Left ventricle myocardium inferior (tissue), 1 donor: Measurements from ENCODE around the gene COL23A1. TPM values are rescaled to one million over a fixed set of nuclear protein-coding genes. Genes with fewer than 3 reads are reported as not detected.
"Not testable (repeated sequence)": the region's sequence is repeated elsewhere in the genome, so short reads cannot be mapped to it uniquely, and the experiment has no call there.

ENCODE experiments used
- DNase-seq: peaks from one replicate; pipeline ENCODE4 v3.0.0-alpha.2; 2020
- H3K27ac ChIP-seq: fragments of 200-600 bp; replicated peaks from 2 replicates; pipeline ENCODE4 v1.8.0; 2021
- H3K27me3 ChIP-seq: fragments of 200-600 bp; 2 replicates; pipeline ENCODE4 v1.8.0; 2021; ENCODE audit warnings: low read depth
- H3K36me3 ChIP-seq: fragments of 200-600 bp; 2 replicates; pipeline ENCODE4 v1.8.0; 2021
- H3K4me1 ChIP-seq: fragments of 200-600 bp; 2 replicates; pipeline ENCODE4 v1.8.0; 2021
- H3K4me3 ChIP-seq: fragments of 200-600 bp; 2 replicates; pipeline ENCODE4 v1.8.0; 2021; ENCODE audit warnings: mild to moderate bottlenecking, moderate library complexity
- H3K9me3 ChIP-seq: fragments of 200-600 bp; replicated peaks from 2 replicates; pipeline ENCODE4 v1.8.0; 2021
- intact Hi-C: fragments of 100-400 bp; cut with micrococcal nuclease; formaldehyde crosslinking; loops from one replicate; pipeline ENCODE4 v1.11.0; 2022
- total RNA-seq: library from RNA; stranded (reverse); fragmentation: NEBNext Ultra II Directional; extraction: Animal tissue kit (Norgen Biotek cat#: 25700); gene quantifications from one replicate; pipeline ENCODE4 v1.2.1, GENCODE V29; 2021
- TF ChIP-seq, protein P1 (sequence below): fragments of 200-600 bp; IDR thresholded peaks from 2 replicates; pipeline ENCODE4 v1.8.0; 2021; ENCODE audit warnings: antibody characterized with exemption, mild to moderate bottlenecking, borderline replicate concordance
- donor health status: DM: no; HTN: yes; CAD: no; lungs with severe emphysema.

COL23A1 gene
- total RNA-seq, 1 donor from 2014 or later, result 27.4 TPM

GRCh38 chr5:178259623-178260536, 330.3 kb downstream of the COL23A1 start:
- Histone ChIP-seq H3K27me3 (no peaks in the 10 kb centered on the region), H3K4me3 (no peak overlapping the region), H3K27ac (no peak overlapping the region), H3K9me3 (no peaks in the 10 kb centered on the region), H3K36me3 (no peaks in the 10 kb centered on the region), H3K4me1 (no peaks in the 10 kb centered on the region)
- TF ChIP-seq, protein P1, sequence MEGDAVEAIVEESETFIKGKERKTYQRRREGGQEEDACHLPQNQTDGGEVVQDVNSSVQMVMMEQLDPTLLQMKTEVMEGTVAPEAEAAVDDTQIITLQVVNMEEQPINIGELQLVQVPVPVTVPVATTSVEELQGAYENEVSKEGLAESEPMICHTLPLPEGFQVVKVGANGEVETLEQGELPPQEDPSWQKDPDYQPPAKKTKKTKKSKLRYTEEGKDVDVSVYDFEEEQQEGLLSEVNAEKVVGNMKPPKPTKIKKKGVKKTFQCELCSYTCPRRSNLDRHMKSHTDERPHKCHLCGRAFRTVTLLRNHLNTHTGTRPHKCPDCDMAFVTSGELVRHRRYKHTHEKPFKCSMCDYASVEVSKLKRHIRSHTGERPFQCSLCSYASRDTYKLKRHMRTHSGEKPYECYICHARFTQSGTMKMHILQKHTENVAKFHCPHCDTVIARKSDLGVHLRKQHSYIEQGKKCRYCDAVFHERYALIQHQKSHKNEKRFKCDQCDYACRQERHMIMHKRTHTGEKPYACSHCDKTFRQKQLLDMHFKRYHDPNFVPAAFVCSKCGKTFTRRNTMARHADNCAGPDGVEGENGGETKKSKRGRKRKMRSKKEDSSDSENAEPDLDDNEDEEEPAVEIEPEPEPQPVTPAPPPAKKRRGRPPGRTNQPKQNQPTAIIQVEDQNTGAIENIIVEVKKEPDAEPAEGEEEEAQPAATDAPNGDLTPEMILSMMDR, result no peak
- no peak for DNase-seq
- intact Hi-C loops, result no loop called here

- Histone ChIP-seq H3K4me3 (no peak overlapping the region), H3K27ac (no peak overlapping the region), H3K4me1 (no peaks in the 10 kb centered on the region), H3K9me3 (no peaks in the 10 kb centered on the region), H3K27me3 (no peaks in the 10 kb centered on the region), H3K36me3 (no peaks in the 10 kb centered on the region)
- TF ChIP-seq, protein P1, result no peak
- intact Hi-C loops, result no loop called here
- DNase-seq, result no peak
Observed at GRCh38 chr5:178257650-178258049, 332.5 kb downstream of the COL23A1 start.

DNA sequence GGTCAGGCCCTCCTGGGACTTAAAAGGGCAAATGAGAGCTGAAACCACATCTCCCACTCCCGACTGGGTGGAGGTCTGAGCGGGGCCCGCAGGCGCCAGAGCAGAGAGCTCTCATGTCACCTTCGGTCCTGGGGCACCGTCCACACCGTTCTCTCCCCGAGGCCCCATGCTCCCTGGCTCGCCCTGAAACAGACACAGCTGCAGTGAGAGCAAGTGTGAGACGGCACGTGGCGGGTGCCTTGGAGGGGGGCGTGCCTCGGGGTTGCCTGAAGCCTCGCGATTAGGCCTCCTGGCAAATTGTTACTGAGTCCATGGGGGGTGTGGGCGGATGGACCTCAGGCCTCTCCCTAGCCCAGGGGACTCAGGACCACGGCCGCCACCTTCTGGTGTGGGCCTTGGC, 333.4 kb downstream of the COL23A1 start:
- intact Hi-C loops, result no loop called here
- TF ChIP-seq, protein P1, result no peak
- no peak overlapping the region for H3K27ac ChIP-seq
- H3K4me1 ChIP-seq, result no peaks in the 10 kb centered on the region
- H3K36me3 ChIP-seq, result no peaks in the 10 kb centered on the region
- no peak for DNase-seq
- no peaks in the 10 kb centered on the region for H3K9me3 ChIP-seq
- H3K4me3 ChIP-seq, result no peak overlapping the region
- no peaks in the 10 kb centered on the region for H3K27me3 ChIP-seq

DNA sequence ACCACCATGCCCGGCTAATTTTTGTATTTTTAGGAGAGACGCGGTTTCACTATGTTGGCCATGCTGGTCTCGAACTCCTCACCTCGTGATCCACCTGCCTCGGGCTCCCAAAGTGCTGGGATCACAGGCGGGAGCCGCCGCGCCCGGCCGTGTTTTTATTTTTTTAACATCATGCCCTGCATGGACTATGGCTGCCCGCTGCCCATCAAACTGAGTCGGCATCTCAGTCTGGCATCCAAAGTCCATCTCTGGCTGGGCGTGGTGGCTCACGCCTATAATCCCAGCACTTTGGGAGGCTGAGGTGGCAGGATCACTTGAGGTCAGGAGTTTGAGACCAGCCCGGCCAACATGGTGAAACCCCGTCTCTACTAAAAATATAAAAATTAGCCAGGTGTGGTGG, 336.6 kb downstream of the COL23A1 start:
- H3K4me3 ChIP-seq, H3K27ac ChIP-seq, DNase-seq, H3K36me3 ChIP-seq, H3K27me3 ChIP-seq, H3K9me3 ChIP-seq, intact Hi-C loops: not testable (repeated sequence)
- H3K4me1 ChIP-seq, result peaks cover 16% of the 10 kb centered on the region

GRCh38 chr5:178252258-178252657, 337.9 kb downstream of the COL23A1 start:
- TF ChIP-seq, protein P1, result no peak
- DNase-seq, result no peak
- no peaks in the 10 kb centered on the region for H3K27me3 ChIP-seq
- no peaks in the 10 kb centered on the region for H3K36me3 ChIP-seq
- intact Hi-C loops, result no loop called here
- no peak overlapping the region for H3K4me3 ChIP-seq
- no peaks in the 10 kb centered on the region for H3K9me3 ChIP-seq
- no peak overlapping the region for H3K27ac ChIP-seq
- H3K4me1 ChIP-seq, result peaks cover 16% of the 10 kb centered on the region

DNA sequence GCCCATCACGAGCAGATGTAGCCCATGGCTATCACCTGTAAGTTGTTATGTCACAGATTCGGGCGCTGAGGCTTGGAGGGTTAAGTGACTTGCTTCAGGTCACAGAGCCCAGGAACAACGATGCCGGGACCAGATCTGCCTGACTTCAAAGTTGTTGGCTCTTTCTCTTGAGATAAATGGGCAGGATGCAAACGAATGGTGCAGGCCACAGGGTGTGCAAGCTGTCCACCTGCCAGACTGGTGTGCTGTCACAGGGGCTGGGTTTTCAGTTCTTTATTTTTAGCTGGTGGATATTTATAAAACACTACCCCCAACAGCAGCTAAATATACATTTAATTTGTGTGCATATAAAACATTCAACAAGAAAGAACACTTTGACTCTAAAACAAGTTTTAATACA, 339.9 kb downstream of the COL23A1 start:
- Histone ChIP-seq H3K4me1 (peaks cover 16% of the 10 kb centered on the region), H3K4me3 (no peak overlapping the region), H3K27ac (peak overlapping the region; percentile 62), H3K36me3 (no peaks in the 10 kb centered on the region), H3K9me3 (no peaks in the 10 kb centered on the region), H3K27me3 (no peaks in the 10 kb centered on the region)
- DNase-seq, result no peak
- TF ChIP-seq, protein P1, result no peak
- intact Hi-C loops, result no loop called here
